Kidney (tissue), 14 donors: ENCODE data around the gene CTIF. TPM values are rescaled to one million over a fixed set of nuclear protein-coding genes. Genes with fewer than 3 reads are reported as not detected.

ENCODE experiments used
- DNase-seq, 5 donors: peaks; one replicate each; pipeline ENCODE4 v3.0.0-alpha.2; 2013 to 2020
- FAIRE-seq: peaks from 2 replicates; lab custom pipeline; 2012; peaks lifted over from hg19 to GRCh38; lab: Jason Lieb, UNC
- H3K27ac ChIP-seq, 2 donors: one replicate each; pipeline ENCODE4 v1.7.0; 2013; ENCODE audit warnings: low read depth in 2 of 2, low read length in 2 of 2, inconsistent platforms in 1 of 2
- H3K27me3 ChIP-seq: one replicate; pipeline ENCODE4 v1.7.1; 2013; ENCODE audit warnings: low read length, inconsistent platforms; ENCODE audit not compliant: control insufficient read depth, insufficient read depth
- H3K36me3 ChIP-seq, 3 donors: one replicate each; pipeline versions ENCODE4 v1.7.0 to v1.7.1; 2013; ENCODE audit warnings: low read length in 3 of 3, control low read depth in 1 of 3, inconsistent platforms in 1 of 3; ENCODE audit not compliant: insufficient read depth in 3 of 3, control insufficient read depth in 2 of 3
- H3K4me1 ChIP-seq, 3 donors: one replicate each; pipeline versions ENCODE4 v1.7.0 to v1.7.1; 2013; ENCODE audit warnings: low read length in 3 of 3, inconsistent platforms in 1 of 3, low read depth in 1 of 3; ENCODE audit not compliant: control insufficient read depth in 2 of 3, insufficient read depth in 2 of 3
- H3K4me3 ChIP-seq, 3 donors: one replicate each; pipeline versions ENCODE4 v1.7.0 to v1.8.1; 2013; ENCODE audit warnings: low read length in 3 of 3, control low read depth in 1 of 3, inconsistent platforms in 1 of 3
- H3K9ac ChIP-seq, 3 donors: one replicate each; pipeline versions ENCODE4 v1.7.0 to v1.7.1; 2013; ENCODE audit warnings: low read length in 3 of 3, control low read depth in 1 of 3, inconsistent platforms in 1 of 3
- H3K9me3 ChIP-seq, 3 donors: one replicate each; pipeline versions ENCODE4 v1.7.0 to v1.7.1; 2013; ENCODE audit warnings: low read length in 3 of 3, control low read depth in 1 of 3, inconsistent platforms in 1 of 3; ENCODE audit not compliant: control insufficient read depth in 2 of 3, insufficient read depth in 1 of 3
- CTCF ChIP-seq: IDR thresholded peaks from 3 replicates; pipeline ENCODE4 v1.5.1; 2012; ENCODE audit warnings: mild to moderate bottlenecking, moderate library complexity, borderline replicate concordance; ENCODE audit not compliant: insufficient read depth; ENCODE audit errors: extremely low read depth
- intact Hi-C: fragments of 100-400 bp; cut with DNase I; formaldehyde crosslinking; loops from one replicate; pipeline ENCODE4 v1.11.1; 2022
- microRNA-seq: library from miRNA; unstranded; fragments of <30 nt; microRNA quantifications from one replicate; pipeline ENCODE4 v1.2.0, GENCODE V29; 2020
- polyA plus RNA-seq: library from polyadenylated mRNA; stranded (reverse); fragments of 350-450 nt; fragmentation: Illumina TruSeq; extraction: RNeasy Lipid Tissue Mini Kit (QIAGEN cat#74804); gene quantifications from one replicate; pipeline ENCODE4 v1.2.3, GENCODE V29; 2014; ENCODE audit warnings: low read depth, low replicate concordance; ENCODE audit not compliant: insufficient read depth
- total RNA-seq: library from RNA; stranded (reverse); fragmentation: NEBNext Ultra II Directional; extraction: Animal tissue kit (Norgen Biotek cat#: 25700); gene quantifications from one replicate; pipeline ENCODE4 v1.2.1, GENCODE V29; 2021
- donor health status: control.
- donor health status: control.
- donor health status: control.
- donor health status: control.
- donor health status: control.
- donor health status: DM: yes; HTN: yes; CAD: no.
- donor health status: Normal renal cell carcinoma (clear cell type).

CTIF gene
- total and polyA plus RNA-seq, 2 donors from 2014 or later, result 37.3 to 41.9 TPM

- H3K4me3 ChIP-seq, result no peak overlapping the region
- FAIRE-seq (no peak), DNase-seq (peak in 1 of 5 donors; percentile 4)
- H3K4me1 ChIP-seq, result peaks cover 0 to 3% (median 2%) of the 10 kb centered on the region in 3 donors
- H3K9me3 ChIP-seq, result peaks cover 0 to 4% (median 2%) of the 10 kb centered on the region in 3 donors
- no peak overlapping the region for H3K27ac ChIP-seq
- no peaks in the 10 kb centered on the region for H3K27me3 ChIP-seq
- H3K9ac ChIP-seq, result no peak overlapping the region
- TF ChIP-seq CTCF, result no peak
- H3K36me3 ChIP-seq, result no peaks in the 10 kb centered on the region
- intact Hi-C loops, result loop anchor here (10.0 kb wide), 1 partner anchor 135 kb away; no protein-coding TSS in a partner anchor
Measured at GRCh38 chr18:48909721-48910120, 370.9 kb downstream of the CTIF start.

- no peak overlapping the region for H3K9ac ChIP-seq
- no peak overlapping the region for H3K27ac ChIP-seq
- H3K9me3 ChIP-seq, result no peaks in the 10 kb centered on the region
- H3K36me3 ChIP-seq, result no peaks in the 10 kb centered on the region
- H3K4me3 ChIP-seq, result no peak overlapping the region
- H3K4me1 ChIP-seq, result peaks cover 0 to 9% (median 9%) of the 10 kb centered on the region in 3 donors
- TF ChIP-seq CTCF, result no peak
- FAIRE-seq (no peak), DNase-seq (peak in 1 of 5 donors; percentile 20)
- no peaks in the 10 kb centered on the region for H3K27me3 ChIP-seq
- intact Hi-C loops, result loop anchor here (10.0 kb wide), 1 partner anchor 136 kb away; no protein-coding TSS in a partner anchor
Measured at GRCh38 chr18:48910972-48911545, 372.2 kb downstream of the CTIF start.

Small RNA genes lying within 50 kb of the gene (microRNA-seq; reads per million reads assigned to microRNA genes)
- gene MIR4743, result not detected

Other genes starting within 250 kb of the CTIF start
- gene ZBTB7C, start 129.6 kb upstream of the CTIF start, total RNA-seq, result 13.8 TPM
- 1.8 TPM for gene ZBTB7C, start 129.6 kb upstream of the CTIF start, polyA plus RNA-seq